ENCODE results near the gene IRF2. TPM values are rescaled to one million over a fixed set of nuclear protein-coding genes. Genes with fewer than 3 reads are reported as not detected.

The IRF2 gene
- total RNA-seq, 4 donors from 2014 or later = 27.9 to 38.7 (median 29.9) TPM

DNA sequence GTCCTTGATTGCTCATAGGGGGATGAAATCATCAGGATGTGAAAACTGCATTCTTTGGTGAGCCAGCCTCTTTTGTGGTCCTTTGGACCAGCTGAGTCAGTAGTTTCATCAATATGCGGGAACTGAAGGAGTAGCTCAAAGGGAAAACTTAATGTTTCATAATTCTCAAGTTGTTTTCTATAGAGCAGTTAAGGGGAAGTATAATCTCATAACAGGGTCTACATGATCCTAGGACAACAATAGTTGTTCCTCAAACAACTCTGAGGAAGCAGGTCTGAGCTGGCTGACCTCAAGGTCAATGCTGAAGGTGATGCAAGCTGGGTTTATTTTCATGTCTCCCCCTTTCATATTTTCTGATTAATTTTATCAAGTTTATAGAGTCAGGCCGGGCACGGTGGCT is 36.1 kb upstream of the IRF2 start:
- Histone ChIP-seq H3K27me3 (no peaks in the 10 kb centered on the region), H3K9me3 (no peaks in the 10 kb centered on the region), H3K36me3 (no peaks in the 10 kb centered on the region), H3K4me3 (no peak overlapping the region), H3K4me1 (peaks cover 13% of the 10 kb centered on the region), H3K27ac (no peak overlapping the region)
- no peak for DNase-seq (ENCODE audit: low spot score in 2 of 2)
- TF ChIP-seq POLR2A (IDR thresholded peaks at IDR 0.05) (no peak), EP300 (IDR thresholded peaks at IDR 0.05) (no peak), POLR2AphosphoS5 (IDR thresholded peaks at IDR 0.05) (no peak)
- TF ChIP-seq, protein P1, sequence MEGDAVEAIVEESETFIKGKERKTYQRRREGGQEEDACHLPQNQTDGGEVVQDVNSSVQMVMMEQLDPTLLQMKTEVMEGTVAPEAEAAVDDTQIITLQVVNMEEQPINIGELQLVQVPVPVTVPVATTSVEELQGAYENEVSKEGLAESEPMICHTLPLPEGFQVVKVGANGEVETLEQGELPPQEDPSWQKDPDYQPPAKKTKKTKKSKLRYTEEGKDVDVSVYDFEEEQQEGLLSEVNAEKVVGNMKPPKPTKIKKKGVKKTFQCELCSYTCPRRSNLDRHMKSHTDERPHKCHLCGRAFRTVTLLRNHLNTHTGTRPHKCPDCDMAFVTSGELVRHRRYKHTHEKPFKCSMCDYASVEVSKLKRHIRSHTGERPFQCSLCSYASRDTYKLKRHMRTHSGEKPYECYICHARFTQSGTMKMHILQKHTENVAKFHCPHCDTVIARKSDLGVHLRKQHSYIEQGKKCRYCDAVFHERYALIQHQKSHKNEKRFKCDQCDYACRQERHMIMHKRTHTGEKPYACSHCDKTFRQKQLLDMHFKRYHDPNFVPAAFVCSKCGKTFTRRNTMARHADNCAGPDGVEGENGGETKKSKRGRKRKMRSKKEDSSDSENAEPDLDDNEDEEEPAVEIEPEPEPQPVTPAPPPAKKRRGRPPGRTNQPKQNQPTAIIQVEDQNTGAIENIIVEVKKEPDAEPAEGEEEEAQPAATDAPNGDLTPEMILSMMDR (IDR thresholded peaks at IDR 0.05) = no peak
- 90% methylated on average over 3 of the region's 3 CpGs for WGBS

DNA sequence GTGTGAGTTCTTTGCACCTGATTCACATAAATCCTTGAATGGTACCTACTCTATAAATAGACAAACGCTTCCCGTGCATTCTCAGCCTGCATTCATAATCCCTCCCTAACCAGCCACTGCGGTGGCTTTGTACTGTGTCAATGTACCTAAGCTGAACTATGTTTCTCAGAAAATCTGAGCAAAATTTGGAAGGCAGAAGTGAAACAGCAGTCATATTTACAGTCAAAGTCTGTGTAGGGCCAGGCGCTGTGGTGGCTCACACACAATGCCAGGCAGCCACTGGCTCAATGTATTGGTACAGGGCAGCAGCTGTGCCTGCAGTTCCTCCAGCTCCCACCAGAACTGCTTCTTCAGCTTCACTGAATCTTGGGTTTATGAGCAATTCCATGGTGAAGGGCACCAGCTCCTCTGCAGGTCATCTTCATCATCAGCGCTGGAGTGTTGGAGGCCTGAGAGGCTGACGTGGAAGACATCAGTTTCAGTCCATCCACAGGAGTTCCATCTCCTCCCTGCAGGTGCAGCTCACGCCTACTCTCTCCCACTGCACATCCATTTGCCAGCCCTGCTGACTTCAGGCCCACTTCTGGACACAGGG is 32.3 kb upstream of the IRF2 start:
- no peak for DNase-seq (ENCODE audit: low spot score in 2 of 2)
- Histone ChIP-seq H3K4me3 (no peak overlapping the region), H3K9me3 (no peaks in the 10 kb centered on the region), H3K27me3 (no peaks in the 10 kb centered on the region), H3K4me1 (peaks cover 13% of the 10 kb centered on the region), H3K27ac (no peak overlapping the region), H3K36me3 (no peaks in the 10 kb centered on the region)
- WGBS = 81% methylated on average over 7 of the region's 7 CpGs
- TF ChIP-seq, protein P1 (IDR thresholded peaks at IDR 0.05) = peak in 1 of 2 donors; percentile 6
- no peak for TF ChIP-seq EP300 (IDR thresholded peaks at IDR 0.05)
- TF ChIP-seq POLR2A (IDR thresholded peaks at IDR 0.05) = no peak
- no peak for TF ChIP-seq POLR2AphosphoS5 (IDR thresholded peaks at IDR 0.05)

DNA sequence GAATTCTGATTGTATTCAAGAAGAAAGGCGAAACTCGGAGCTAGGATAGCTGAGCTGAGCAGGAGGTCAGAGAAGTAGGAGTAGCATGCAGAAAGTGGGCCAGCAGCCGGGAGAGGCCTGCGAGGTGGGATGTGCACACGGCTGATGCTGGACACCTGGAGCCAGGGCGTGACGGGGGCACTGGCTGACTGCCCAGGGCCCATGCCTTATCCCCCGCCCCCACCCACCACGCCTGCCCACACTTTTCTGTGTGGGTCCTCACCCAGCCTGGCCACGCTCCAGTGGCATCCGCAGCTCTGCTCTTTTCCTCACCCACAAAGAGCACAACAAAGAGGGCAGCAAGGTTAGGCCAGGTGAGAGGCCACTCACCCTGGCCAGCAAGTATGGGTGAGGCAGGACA is 30.0 kb upstream of the IRF2 start:
- H3K27ac ChIP-seq = no peak overlapping the region
- TF ChIP-seq, protein P1 (IDR thresholded peaks at IDR 0.05) = no peak
- no peak for TF ChIP-seq EP300 (IDR thresholded peaks at IDR 0.05)
- no peak for TF ChIP-seq POLR2AphosphoS5 (IDR thresholded peaks at IDR 0.05)
- TF ChIP-seq POLR2A (IDR thresholded peaks at IDR 0.05) = no peak
- peaks cover 13% of the 10 kb centered on the region for H3K4me1 ChIP-seq
- H3K9me3 ChIP-seq = no peaks in the 10 kb centered on the region
- WGBS = 57% methylated on average over 6 of the region's 11 CpGs
- H3K4me3 ChIP-seq = no peak overlapping the region
- DNase-seq (ENCODE audit: low spot score in 2 of 2) = no peak
- no peaks in the 10 kb centered on the region for H3K27me3 ChIP-seq
- H3K36me3 ChIP-seq = no peaks in the 10 kb centered on the region

DNA sequence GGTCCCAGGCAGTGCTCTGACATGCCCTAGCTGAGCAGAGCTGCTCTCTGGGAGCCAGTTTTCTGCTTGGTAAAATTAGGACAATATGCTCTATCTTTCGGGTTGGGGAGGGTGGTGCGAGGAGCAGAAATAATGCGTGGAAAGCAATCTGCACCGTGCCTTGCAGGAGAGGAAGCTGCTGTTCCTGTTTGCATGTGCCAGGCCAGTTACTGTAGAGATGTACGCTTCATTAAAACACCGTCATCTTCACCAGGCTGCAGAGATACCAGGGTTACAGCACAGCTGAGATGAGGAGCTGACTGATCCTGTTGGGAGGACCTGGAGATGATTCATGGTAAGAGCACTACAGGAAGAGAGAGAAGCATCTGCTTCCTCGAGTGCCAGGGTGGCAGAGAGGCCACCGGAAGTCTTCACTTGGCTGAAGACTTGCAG is 29.5 kb upstream of the IRF2 start:
- no peaks in the 10 kb centered on the region for H3K36me3 ChIP-seq
- H3K4me1 ChIP-seq = peaks cover 13% of the 10 kb centered on the region
- DNase-seq (ENCODE audit: low spot score in 2 of 2) = no peak
- no peaks in the 10 kb centered on the region for H3K9me3 ChIP-seq
- no peaks in the 10 kb centered on the region for H3K27me3 ChIP-seq
- TF ChIP-seq, protein P1 (IDR thresholded peaks at IDR 0.05) = no peak
- TF ChIP-seq EP300 (IDR thresholded peaks at IDR 0.05) (no peak), POLR2AphosphoS5 (IDR thresholded peaks at IDR 0.05) (no peak), POLR2A (IDR thresholded peaks at IDR 0.05) (no peak)
- WGBS = 17% methylated on average over 8 of the region's 8 CpGs
- no peak overlapping the region for H3K4me3 ChIP-seq
- H3K27ac ChIP-seq = no peak overlapping the region

DNA sequence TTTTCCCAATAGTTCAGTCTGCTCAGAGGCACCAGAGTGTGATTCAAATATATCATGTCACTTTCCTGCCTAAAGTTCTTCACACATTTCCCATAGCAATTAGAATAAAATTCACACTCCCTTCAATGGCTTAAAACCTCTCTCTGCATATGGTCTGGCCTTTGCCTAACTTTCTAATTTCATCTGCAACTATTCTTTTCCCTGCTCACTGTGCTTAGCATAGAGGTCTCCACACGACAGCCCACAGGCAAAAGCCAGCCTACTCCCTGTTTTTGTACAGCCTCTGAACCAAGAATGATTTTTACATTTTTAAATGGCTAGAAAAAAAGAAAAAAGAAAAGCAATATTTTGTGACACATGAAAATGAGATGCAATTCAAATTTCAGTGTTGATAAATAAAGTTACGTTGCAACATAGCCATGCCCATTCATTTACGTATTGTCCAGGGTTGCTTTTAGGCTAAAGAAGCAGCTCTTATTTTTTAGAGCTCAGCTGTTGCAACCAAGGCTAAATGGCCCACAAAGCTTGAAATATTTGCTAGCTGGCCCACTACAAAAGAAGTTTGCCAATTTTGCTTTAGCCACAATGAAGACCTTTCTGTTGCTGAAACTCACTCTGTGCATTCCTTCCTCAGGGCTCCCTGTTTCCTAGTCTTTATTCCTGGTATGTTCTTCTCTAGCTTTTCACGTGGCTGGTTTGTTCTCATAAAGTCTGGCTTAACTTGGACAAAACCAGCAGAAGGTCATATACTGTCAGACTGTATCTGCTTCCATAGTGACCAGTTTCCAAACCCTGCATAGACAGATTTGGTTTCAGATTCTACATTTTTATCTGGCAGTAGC is 26.6 kb upstream of the IRF2 start:
- no peak for TF ChIP-seq POLR2AphosphoS5 (IDR thresholded peaks at IDR 0.05)
- TF ChIP-seq EP300 (IDR thresholded peaks at IDR 0.05) = no peak
- TF ChIP-seq POLR2A (IDR thresholded peaks at IDR 0.05) = no peak
- TF ChIP-seq, protein P1 (IDR thresholded peaks at IDR 0.05) = no peak
- peaks cover 13% of the 10 kb centered on the region for H3K4me1 ChIP-seq
- no peak overlapping the region for H3K4me3 ChIP-seq
- no peak overlapping the region for H3K27ac ChIP-seq
- no peaks in the 10 kb centered on the region for H3K9me3 ChIP-seq
- WGBS = 89% methylated on average over 4 of the region's 4 CpGs
- no peaks in the 10 kb centered on the region for H3K36me3 ChIP-seq
- H3K27me3 ChIP-seq = no peaks in the 10 kb centered on the region
- DNase-seq (ENCODE audit: low spot score in 2 of 2) = no peak

Measured in suprapubic skin (tissue), 4 donors.